K562 (cell line): Measurements from ENCODE around the gene APELA. TPM values are rescaled to one million over a fixed set of nuclear protein-coding genes. Genes with fewer than 3 reads are reported as not detected.

ENCODE experiments used
- ATAC-seq: fragments of 200-7000 bp; cut with Tn5 transposase; 3 replicates; pipeline ENCODE4 v1.9.1; 2020; ENCODE audit warnings: moderate library complexity
- BruUV-seq: library from RNA; stranded (reverse); fragments of 400-500 nt; replicated peaks from 2 replicates; lab custom pipeline; 2021; lab: Mats Ljungman, UMichigan
- CTCF ChIA-PET: fragments of 300-600 bp; formaldehyde crosslinking; extraction: SDS; loops from one replicate; lab custom pipeline; 2021; ENCODE audit warnings: low intra/inter-chr PET ratio; lab: Yijun Ruan, JAX
- POLR2A ChIA-PET: fragments of 300-600, 350-650 bp; sonication (Branson Sonifier 250); formaldehyde crosslinking; extraction: SDS; loops from one replicate; lab custom pipeline; 2021; ENCODE audit warnings: antibody characterized with exemption, inconsistent platforms; lab: Yijun Ruan, JAX
- DNase-seq, 4 experiments: peaks; one replicate each; pipeline versions ENCODE4 v3.0.0 to v3.0.0-alpha.2; 2011 to 2018; ENCODE audit warnings: low spot score in 3 of 4, mixed read lengths in 3 of 4; ENCODE audit errors: extremely low read depth in 1 of 4
- FAIRE-seq: peaks from 2 replicates; lab custom pipeline; 2011; peaks lifted over from hg19 to GRCh38; lab: Jason Lieb, UNC
- H2AFZ ChIP-seq: 2 replicates; pipeline ENCODE4 v1.6.0; 2011; ENCODE audit warnings: low read depth, low read length, control low read depth, inconsistent platforms
- H3K27ac ChIP-seq: fragments of 200-600 bp; 3 replicates; pipeline ENCODE4 v1.8.0; 2011; ENCODE audit warnings: low read depth, mild to moderate bottlenecking, control low read depth, inconsistent platforms, low read length, moderate library complexity, mixed read lengths; ENCODE audit errors: extremely low read depth
- H3K27me3 ChIP-seq, 2 experiments: fragments of 300-600 bp in 1 of 2; 2 replicates in 1 of 2; 3 replicates in 1 of 2; pipeline versions ENCODE4 v1.6.0 to v1.8.0; 2011; ENCODE audit warnings: inconsistent platforms in 2 of 2, low read length in 2 of 2, mild to moderate bottlenecking in 1 of 2, mixed read lengths in 1 of 2, moderate library complexity in 1 of 2; ENCODE audit not compliant: control insufficient read depth in 2 of 2, insufficient read depth in 2 of 2
- H3K36me3 ChIP-seq: fragments of 300-600 bp; 3 replicates; pipeline ENCODE4 v1.8.0; 2011; ENCODE audit warnings: mild to moderate bottlenecking, low read length, inconsistent platforms; ENCODE audit not compliant: control insufficient read depth, insufficient read depth
- H3K4me1 ChIP-seq, 2 experiments: fragments of 200-600 bp in 1 of 2; replicated peaks in 1 of 2; 2 replicates in 1 of 2; 3 replicates in 1 of 2; pipeline versions ENCODE4 v1.5.1 to v1.8.0; 2011; ENCODE audit warnings: inconsistent platforms in 2 of 2, low read length in 2 of 2, mild to moderate bottlenecking in 1 of 2, mixed read lengths in 1 of 2, moderate library complexity in 1 of 2; ENCODE audit not compliant: control insufficient read depth in 2 of 2, insufficient read depth in 2 of 2
- H3K4me2 ChIP-seq: 2 replicates; pipeline ENCODE4 v1.6.1; 2011; ENCODE audit warnings: low read length, control low read depth, inconsistent platforms, mixed read lengths; ENCODE audit not compliant: insufficient read depth
- H3K4me3 ChIP-seq: fragments of 200-600 bp; sonication (generic), shearing (Covaris generic); 2 replicates; pipeline ENCODE4 v1.5.1; 2016; ENCODE audit warnings: control low read depth, inconsistent platforms
- H3K79me2 ChIP-seq: fragments of 200-600 bp; 3 replicates; pipeline ENCODE4 v1.8.0; 2011; ENCODE audit warnings: low read length, inconsistent platforms; ENCODE audit not compliant: control insufficient read depth, insufficient read depth
- H3K9ac ChIP-seq, 2 experiments: 2 replicates each; pipeline versions ENCODE4 v1.6.0 to v1.6.1; 2011; ENCODE audit warnings: low read depth in 2 of 2, low read length in 2 of 2, control low read depth in 1 of 2, inconsistent platforms in 1 of 2, mild to moderate bottlenecking in 1 of 2, mixed read lengths in 1 of 2; ENCODE audit not compliant: insufficient read depth in 1 of 2
- H3K9me1 ChIP-seq: one replicate; pipeline ENCODE4 v1.6.0; 2011; ENCODE audit warnings: inconsistent platforms, mild to moderate bottlenecking, low read length, moderate library complexity; ENCODE audit not compliant: control insufficient read depth, insufficient read depth
- H3K9me3 ChIP-seq: replicated peaks from 2 replicates; pipeline ENCODE4 v1.5.1; 2011; ENCODE audit warnings: low read depth, low read length, inconsistent platforms; ENCODE audit not compliant: control insufficient read depth, insufficient read depth
- H4K20me1 ChIP-seq: replicated peaks from 2 replicates; pipeline ENCODE4 v1.6.1; 2011; ENCODE audit warnings: low read length, inconsistent platforms, mixed read lengths; ENCODE audit not compliant: control insufficient read depth, insufficient read depth
- CBX5 ChIP-seq: IDR thresholded peaks from 2 replicates; pipeline ENCODE4 v1.6.1; 2014; ENCODE audit warnings: low read depth, borderline replicate concordance
- ELF4 ChIP-seq: fragments of 450-650 bp; formaldehyde crosslinking; IDR thresholded peaks from 2 replicates; pipeline ENCODE4 v1.4.0; 2022; ENCODE audit warnings: missing genetic modification characterization
- HDAC3 ChIP-seq: fragments of 450-650 bp; IDR thresholded peaks from 2 replicates; pipeline ENCODE4 v1.6.1; 2018; ENCODE audit warnings: borderline replicate concordance, mild to moderate bottlenecking, moderate library complexity; ENCODE audit not compliant: partially characterized antibody
- HNRNPK ChIP-seq: fragments of 200-400 bp; formaldehyde crosslinking; IDR thresholded peaks from one replicate; pipeline ENCODE4 v1.6.1; 2018; ENCODE audit warnings: mild to moderate bottlenecking, low read depth, low read length; ENCODE audit not compliant: poor library complexity, severe bottlenecking
- NCOA2 ChIP-seq, 2 experiments: fragments of 450-650 bp; IDR thresholded peaks; 2 replicates each; pipeline ENCODE4 v1.6.1; 2018; ENCODE audit warnings: mild to moderate bottlenecking in 2 of 2, moderate library complexity in 1 of 2; ENCODE audit not compliant: partially characterized antibody in 2 of 2
- NCOA4 ChIP-seq: fragments of 450-650 bp; IDR thresholded peaks from 2 replicates; pipeline ENCODE4 v1.6.1; 2018; ENCODE audit warnings: mild to moderate bottlenecking; ENCODE audit not compliant: partially characterized antibody
- TRIM28 ChIP-seq: fragments of 450-650 bp; IDR thresholded peaks from 2 replicates; pipeline ENCODE4 v1.6.1; 2017
- ZNF134 ChIP-seq: fragments of 250-450 bp; sonication (Bioruptor Pico); conservative IDR thresholded peaks from 2 replicates; pipeline ENCODE4 v1.4.0; 2020
- ZNF668 ChIP-seq: fragments of 250-450 bp; sonication (Bioruptor Pico); IDR thresholded peaks from 2 replicates; pipeline ENCODE4 v1.8.0; 2022; ENCODE audit warnings: mild to moderate bottlenecking, inconsistent platforms
- ZNF699 ChIP-seq: fragments of 250-450 bp; sonication (Bioruptor Pico); IDR thresholded peaks from 2 replicates; pipeline ENCODE4 v1.8.0; 2021; ENCODE audit warnings: mild to moderate bottlenecking, moderate library complexity; ENCODE audit not compliant: insufficient replicate concordance
- WGBS: fragments of 100-300 bp; shearing (Covaris generic); methylation state at CpG from one replicate; pipeline ENCODE4 v1.1.6; 2016; ENCODE audit warnings: low coverage, mixed read lengths; ENCODE audit not compliant: insufficient coverage; ENCODE audit errors: missing lambda C conversion rate; 5-methylcytosine and 5-hydroxymethylcytosine counted together
- in situ Hi-C: fragments of 300-500 bp; cut with MboI; formaldehyde crosslinking; loops from 4 replicates; pipeline ENCODE4 v1.15.0; 2018; ENCODE audit warnings: inconsistent platforms, mixed read lengths
- intact Hi-C: fragments of 100-400 bp; cut with micrococcal nuclease; formaldehyde crosslinking; loops from 2 replicates; pipeline ENCODE4 v1.14.2; 2022
- polyA plus RNA-seq, 8 experiments: library from polyadenylated mRNA; depleted of rRNA in 4 of 8; stranded (reverse) in 5 of 8; unstranded in 3 of 8; fragments of >200 nt; fragmentation: Nextera tagmentation in 2 of 8; fragmentation: Illumina TruSeq in 1 of 8; extraction: Ambion mirVana in 2 of 8; extraction: Trizol in 1 of 8; gene quantifications; 2 replicates each; pipeline versions ENCODE4 v1.2.1 to v1.2.3, GENCODE V29; 2011 to 2014; ENCODE audit warnings: inconsistent platforms in 1 of 8, missing spikeins in 1 of 8
- total RNA-seq, 7 experiments: library from RNA; depleted of rRNA in 6 of 7; stranded (reverse); fragments of >200 nt in 6 of 7; fragmentation: Illumina TruSeq in 2 of 7; extraction: Trizol in 2 of 7; gene quantifications; 2 replicates each; pipeline versions ENCODE4 v1.2.1 to v1.2.3, GENCODE V29; 2011 to 2021; ENCODE audit warnings: low replicate concordance in 1 of 7
- TF ChIP-seq, protein P1 (sequence below): fragments of 450-650 bp; formaldehyde crosslinking; IDR thresholded peaks from 2 replicates; pipeline ENCODE4 v1.4.0; 2020; ENCODE audit warnings: mild to moderate bottlenecking, mixed read lengths
- TF ChIP-seq, protein P2 (sequence below), 2 experiments: fragments of 450-650 bp; IDR thresholded peaks; 2 replicates each; pipeline ENCODE4 v1.6.1; 2018; ENCODE audit warnings: mild to moderate bottlenecking in 2 of 2, low read depth in 1 of 2; ENCODE audit not compliant: partially characterized antibody in 2 of 2
- TF ChIP-seq, protein P3 (sequence below), 3 experiments: IDR thresholded peaks in 2 of 3; conservative IDR thresholded peaks in 1 of 3; 2 replicates each; pipeline ENCODE4 v1.5.1; 2011 to 2012; ENCODE audit warnings: low read length in 3 of 3, mild to moderate bottlenecking in 3 of 3, control low read depth in 2 of 3, improper control_type of control experiment in 1 of 3, inconsistent platforms in 1 of 3, low read depth in 1 of 3, mixed read lengths in 1 of 3, moderate library complexity in 1 of 3; ENCODE audit not compliant: insufficient read depth in 2 of 3
- TF ChIP-seq, protein P4 (sequence below): fragments of 200-800 bp; sonication (Bioruptor generic); IDR thresholded peaks from 2 replicates; pipeline ENCODE4 v1.6.1; 2017; ENCODE audit warnings: missing genetic modification characterization, missing compliant biosample characterization

APELA gene
- total and polyA plus RNA-seq, 9 of the 15 experiments (the other 6 are each of a cell fraction or from before 2014, with no cell fraction given) = not detected

GRCh38 chr4:164874789-164875188 is 2.2 kb upstream of the APELA start:
- Histone ChIP-seq H3K4me1 (no peaks in the 10 kb centered on the region), H4K20me1 (no peaks in the 10 kb centered on the region), H3K36me3 (no peaks in the 10 kb centered on the region), H3K9me1 (no peaks in the 10 kb centered on the region), H3K4me3 (no peak overlapping the region), H3K9me3 (no peaks in the 10 kb centered on the region), H3K79me2 (no peaks in the 10 kb centered on the region), H3K27me3 (no peaks in the 10 kb centered on the region), H3K9ac (no peak overlapping the region), H2AFZ (no peak overlapping the region), H3K27ac (no peak overlapping the region), H3K4me2 (no peak overlapping the region)
- no TSS peak for BruUV-seq
- no peak for DNase-seq
- FAIRE-seq = no peak
- in situ Hi-C loops = no loop called here
- ChIA-PET POLR2A (no interaction called here), CTCF (no interaction called here)
- 0% methylated on average over 3 of the region's 3 CpGs for WGBS
- no peak for ATAC-seq
- intact Hi-C loops = no loop called here
- no peak for TF ChIP-seq HDAC3
- TF ChIP-seq HNRNPK = no peak
- TF ChIP-seq TRIM28 = no peak
- TF ChIP-seq, protein P1, sequence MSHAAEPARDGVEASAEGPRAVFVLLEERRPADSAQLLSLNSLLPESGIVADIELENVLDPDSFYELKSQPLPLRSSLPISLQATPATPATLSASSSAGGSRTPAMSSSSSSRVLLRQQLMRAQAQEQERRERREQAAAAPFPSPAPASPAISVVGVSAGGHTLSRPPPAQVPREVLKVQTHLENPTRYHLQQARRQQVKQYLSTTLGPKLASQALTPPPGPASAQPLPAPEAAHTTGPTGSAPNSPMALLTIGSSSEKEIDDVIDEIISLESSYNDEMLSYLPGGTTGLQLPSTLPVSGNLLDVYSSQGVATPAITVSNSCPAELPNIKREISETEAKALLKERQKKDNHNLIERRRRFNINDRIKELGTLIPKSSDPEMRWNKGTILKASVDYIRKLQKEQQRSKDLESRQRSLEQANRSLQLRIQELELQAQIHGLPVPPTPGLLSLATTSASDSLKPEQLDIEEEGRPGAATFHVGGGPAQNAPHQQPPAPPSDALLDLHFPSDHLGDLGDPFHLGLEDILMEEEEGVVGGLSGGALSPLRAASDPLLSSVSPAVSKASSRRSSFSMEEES = no peak
- no peak for TF ChIP-seq NCOA4
- no peak for TF ChIP-seq CBX5
- TF ChIP-seq, protein P2, sequence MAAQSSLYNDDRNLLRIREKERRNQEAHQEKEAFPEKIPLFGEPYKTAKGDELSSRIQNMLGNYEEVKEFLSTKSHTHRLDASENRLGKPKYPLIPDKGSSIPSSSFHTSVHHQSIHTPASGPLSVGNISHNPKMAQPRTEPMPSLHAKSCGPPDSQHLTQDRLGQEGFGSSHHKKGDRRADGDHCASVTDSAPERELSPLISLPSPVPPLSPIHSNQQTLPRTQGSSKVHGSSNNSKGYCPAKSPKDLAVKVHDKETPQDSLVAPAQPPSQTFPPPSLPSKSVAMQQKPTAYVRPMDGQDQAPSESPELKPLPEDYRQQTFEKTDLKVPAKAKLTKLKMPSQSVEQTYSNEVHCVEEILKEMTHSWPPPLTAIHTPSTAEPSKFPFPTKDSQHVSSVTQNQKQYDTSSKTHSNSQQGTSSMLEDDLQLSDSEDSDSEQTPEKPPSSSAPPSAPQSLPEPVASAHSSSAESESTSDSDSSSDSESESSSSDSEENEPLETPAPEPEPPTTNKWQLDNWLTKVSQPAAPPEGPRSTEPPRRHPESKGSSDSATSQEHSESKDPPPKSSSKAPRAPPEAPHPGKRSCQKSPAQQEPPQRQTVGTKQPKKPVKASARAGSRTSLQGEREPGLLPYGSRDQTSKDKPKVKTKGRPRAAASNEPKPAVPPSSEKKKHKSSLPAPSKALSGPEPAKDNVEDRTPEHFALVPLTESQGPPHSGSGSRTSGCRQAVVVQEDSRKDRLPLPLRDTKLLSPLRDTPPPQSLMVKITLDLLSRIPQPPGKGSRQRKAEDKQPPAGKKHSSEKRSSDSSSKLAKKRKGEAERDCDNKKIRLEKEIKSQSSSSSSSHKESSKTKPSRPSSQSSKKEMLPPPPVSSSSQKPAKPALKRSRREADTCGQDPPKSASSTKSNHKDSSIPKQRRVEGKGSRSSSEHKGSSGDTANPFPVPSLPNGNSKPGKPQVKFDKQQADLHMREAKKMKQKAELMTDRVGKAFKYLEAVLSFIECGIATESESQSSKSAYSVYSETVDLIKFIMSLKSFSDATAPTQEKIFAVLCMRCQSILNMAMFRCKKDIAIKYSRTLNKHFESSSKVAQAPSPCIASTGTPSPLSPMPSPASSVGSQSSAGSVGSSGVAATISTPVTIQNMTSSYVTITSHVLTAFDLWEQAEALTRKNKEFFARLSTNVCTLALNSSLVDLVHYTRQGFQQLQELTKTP (IDR thresholded peaks at IDR 0.05; ENCODE audit: low read depth in 1 of 2, partially characterized antibody in 2 of 2) = no peak
- TF ChIP-seq ELF4 (CRISPR knock-in tag) = no peak
- no peak for TF ChIP-seq ZNF134
- TF ChIP-seq, protein P3, sequence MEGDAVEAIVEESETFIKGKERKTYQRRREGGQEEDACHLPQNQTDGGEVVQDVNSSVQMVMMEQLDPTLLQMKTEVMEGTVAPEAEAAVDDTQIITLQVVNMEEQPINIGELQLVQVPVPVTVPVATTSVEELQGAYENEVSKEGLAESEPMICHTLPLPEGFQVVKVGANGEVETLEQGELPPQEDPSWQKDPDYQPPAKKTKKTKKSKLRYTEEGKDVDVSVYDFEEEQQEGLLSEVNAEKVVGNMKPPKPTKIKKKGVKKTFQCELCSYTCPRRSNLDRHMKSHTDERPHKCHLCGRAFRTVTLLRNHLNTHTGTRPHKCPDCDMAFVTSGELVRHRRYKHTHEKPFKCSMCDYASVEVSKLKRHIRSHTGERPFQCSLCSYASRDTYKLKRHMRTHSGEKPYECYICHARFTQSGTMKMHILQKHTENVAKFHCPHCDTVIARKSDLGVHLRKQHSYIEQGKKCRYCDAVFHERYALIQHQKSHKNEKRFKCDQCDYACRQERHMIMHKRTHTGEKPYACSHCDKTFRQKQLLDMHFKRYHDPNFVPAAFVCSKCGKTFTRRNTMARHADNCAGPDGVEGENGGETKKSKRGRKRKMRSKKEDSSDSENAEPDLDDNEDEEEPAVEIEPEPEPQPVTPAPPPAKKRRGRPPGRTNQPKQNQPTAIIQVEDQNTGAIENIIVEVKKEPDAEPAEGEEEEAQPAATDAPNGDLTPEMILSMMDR (IDR thresholded peaks at IDR 0.05 in 2 of 3, conservative IDR thresholded peaks at IDR 0.05 in 1 of 3; ENCODE audit: insufficient read depth in 2 of 3, low read depth in 1 of 3, low read length in 3 of 3) = no peak
- no peak for TF ChIP-seq ZNF668 (CRISPR knock-in tag)
- no peak for TF ChIP-seq NCOA2 (IDR thresholded peaks at IDR 0.05; ENCODE audit: partially characterized antibody in 2 of 2)
- TF ChIP-seq, protein P4, sequence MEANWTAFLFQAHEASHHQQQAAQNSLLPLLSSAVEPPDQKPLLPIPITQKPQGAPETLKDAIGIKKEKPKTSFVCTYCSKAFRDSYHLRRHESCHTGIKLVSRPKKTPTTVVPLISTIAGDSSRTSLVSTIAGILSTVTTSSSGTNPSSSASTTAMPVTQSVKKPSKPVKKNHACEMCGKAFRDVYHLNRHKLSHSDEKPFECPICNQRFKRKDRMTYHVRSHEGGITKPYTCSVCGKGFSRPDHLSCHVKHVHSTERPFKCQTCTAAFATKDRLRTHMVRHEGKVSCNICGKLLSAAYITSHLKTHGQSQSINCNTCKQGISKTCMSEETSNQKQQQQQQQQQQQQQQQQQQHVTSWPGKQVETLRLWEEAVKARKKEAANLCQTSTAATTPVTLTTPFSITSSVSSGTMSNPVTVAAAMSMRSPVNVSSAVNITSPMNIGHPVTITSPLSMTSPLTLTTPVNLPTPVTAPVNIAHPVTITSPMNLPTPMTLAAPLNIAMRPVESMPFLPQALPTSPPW (CRISPR knock-in tag) = no peak
- TF ChIP-seq ZNF699 = no peak
